ENCODE measurements around the gene TRPM3.

DNA sequence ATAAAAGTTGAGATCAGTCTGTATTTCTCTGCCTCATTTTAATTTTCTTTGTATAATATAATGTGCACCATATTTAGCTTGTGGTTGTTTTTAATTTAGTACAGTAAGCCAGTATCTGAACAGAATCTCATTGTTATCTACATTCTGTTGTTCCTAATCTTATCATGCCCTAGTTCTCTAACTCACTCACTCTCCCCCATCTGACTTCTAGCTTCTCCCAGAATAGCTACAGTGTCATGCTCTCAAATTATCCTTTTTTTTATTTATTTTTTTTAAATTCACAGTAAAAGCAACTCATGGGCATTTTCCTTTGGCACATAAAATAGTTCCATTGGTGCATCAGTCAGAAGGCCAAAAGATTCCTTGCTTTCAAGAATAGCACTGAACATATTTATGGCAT, 156.6 kb downstream of the TRPM3 start:
- TF ChIP-seq, protein P1, sequence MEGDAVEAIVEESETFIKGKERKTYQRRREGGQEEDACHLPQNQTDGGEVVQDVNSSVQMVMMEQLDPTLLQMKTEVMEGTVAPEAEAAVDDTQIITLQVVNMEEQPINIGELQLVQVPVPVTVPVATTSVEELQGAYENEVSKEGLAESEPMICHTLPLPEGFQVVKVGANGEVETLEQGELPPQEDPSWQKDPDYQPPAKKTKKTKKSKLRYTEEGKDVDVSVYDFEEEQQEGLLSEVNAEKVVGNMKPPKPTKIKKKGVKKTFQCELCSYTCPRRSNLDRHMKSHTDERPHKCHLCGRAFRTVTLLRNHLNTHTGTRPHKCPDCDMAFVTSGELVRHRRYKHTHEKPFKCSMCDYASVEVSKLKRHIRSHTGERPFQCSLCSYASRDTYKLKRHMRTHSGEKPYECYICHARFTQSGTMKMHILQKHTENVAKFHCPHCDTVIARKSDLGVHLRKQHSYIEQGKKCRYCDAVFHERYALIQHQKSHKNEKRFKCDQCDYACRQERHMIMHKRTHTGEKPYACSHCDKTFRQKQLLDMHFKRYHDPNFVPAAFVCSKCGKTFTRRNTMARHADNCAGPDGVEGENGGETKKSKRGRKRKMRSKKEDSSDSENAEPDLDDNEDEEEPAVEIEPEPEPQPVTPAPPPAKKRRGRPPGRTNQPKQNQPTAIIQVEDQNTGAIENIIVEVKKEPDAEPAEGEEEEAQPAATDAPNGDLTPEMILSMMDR (IDR thresholded peaks at IDR 0.05) = no peak
- TF ChIP-seq, protein P2, sequence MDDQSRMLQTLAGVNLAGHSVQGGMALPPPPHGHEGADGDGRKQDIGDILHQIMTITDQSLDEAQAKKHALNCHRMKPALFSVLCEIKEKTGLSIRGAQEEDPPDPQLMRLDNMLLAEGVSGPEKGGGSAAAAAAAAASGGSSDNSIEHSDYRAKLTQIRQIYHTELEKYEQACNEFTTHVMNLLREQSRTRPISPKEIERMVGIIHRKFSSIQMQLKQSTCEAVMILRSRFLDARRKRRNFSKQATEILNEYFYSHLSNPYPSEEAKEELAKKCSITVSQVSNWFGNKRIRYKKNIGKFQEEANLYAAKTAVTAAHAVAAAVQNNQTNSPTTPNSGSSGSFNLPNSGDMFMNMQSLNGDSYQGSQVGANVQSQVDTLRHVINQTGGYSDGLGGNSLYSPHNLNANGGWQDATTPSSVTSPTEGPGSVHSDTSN (IDR thresholded peaks at IDR 0.05) = no peak
- TF ChIP-seq POLR2A (IDR thresholded peaks at IDR 0.05; ENCODE audit: low read length) (no peak), JUN (IDR thresholded peaks at IDR 0.05) (no peak), MYC (IDR thresholded peaks at IDR 0.05; ENCODE audit: borderline replicate concordance, low read length) (no peak), MAZ (IDR thresholded peaks at IDR 0.05; ENCODE audit: borderline replicate concordance, low read depth, low read length) (no peak), FOSB (CRISPR knock-in tag; IDR thresholded peaks at IDR 0.05) (no peak), EP300 (IDR thresholded peaks at IDR 0.05) (no peak), ZC3H11A (IDR thresholded peaks at IDR 0.05) (no peak), RCOR1 (IDR thresholded peaks at IDR 0.05; ENCODE audit: low read depth, low read length) (no peak), SMC3 (IDR thresholded peaks at IDR 0.05) (no peak), CEBPB (IDR thresholded peaks at IDR 0.05) (no peak)
- TF ChIP-seq, protein P3, sequence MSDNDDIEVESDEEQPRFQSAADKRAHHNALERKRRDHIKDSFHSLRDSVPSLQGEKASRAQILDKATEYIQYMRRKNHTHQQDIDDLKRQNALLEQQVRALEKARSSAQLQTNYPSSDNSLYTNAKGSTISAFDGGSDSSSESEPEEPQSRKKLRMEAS (IDR thresholded peaks at IDR 0.05) = no peak
- TF ChIP-seq, protein P4, sequence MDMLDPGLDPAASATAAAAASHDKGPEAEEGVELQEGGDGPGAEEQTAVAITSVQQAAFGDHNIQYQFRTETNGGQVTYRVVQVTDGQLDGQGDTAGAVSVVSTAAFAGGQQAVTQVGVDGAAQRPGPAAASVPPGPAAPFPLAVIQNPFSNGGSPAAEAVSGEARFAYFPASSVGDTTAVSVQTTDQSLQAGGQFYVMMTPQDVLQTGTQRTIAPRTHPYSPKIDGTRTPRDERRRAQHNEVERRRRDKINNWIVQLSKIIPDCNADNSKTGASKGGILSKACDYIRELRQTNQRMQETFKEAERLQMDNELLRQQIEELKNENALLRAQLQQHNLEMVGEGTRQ (IDR thresholded peaks at IDR 0.05) = no peak

Data from A549 (cell line).